Measurements from ENCODE around the gene PTOV1.

DNA sequence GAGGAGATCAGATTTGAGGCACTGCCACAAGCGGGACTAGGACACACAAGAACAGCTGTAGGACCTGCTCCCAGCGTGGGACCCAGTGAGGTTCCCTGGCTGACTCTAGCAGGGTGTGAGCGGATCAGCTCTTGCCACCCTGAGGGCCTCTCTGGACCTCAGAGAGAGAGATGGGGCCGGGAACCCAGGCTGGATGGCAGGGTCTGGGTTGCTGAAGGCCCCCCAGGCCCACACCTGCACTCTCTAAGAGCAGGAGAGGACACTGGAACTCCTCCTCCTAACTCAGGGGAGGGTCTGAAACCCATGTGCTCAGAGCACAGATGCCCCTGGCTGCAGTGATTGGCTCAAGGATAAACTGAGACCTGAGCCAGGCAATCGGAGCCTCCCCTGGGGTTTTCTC is 59.2 kb downstream of the PTOV1 start:
- TF ChIP-seq, protein P1, sequence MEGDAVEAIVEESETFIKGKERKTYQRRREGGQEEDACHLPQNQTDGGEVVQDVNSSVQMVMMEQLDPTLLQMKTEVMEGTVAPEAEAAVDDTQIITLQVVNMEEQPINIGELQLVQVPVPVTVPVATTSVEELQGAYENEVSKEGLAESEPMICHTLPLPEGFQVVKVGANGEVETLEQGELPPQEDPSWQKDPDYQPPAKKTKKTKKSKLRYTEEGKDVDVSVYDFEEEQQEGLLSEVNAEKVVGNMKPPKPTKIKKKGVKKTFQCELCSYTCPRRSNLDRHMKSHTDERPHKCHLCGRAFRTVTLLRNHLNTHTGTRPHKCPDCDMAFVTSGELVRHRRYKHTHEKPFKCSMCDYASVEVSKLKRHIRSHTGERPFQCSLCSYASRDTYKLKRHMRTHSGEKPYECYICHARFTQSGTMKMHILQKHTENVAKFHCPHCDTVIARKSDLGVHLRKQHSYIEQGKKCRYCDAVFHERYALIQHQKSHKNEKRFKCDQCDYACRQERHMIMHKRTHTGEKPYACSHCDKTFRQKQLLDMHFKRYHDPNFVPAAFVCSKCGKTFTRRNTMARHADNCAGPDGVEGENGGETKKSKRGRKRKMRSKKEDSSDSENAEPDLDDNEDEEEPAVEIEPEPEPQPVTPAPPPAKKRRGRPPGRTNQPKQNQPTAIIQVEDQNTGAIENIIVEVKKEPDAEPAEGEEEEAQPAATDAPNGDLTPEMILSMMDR (IDR thresholded peaks at IDR 0.05) = no peak
- TF ChIP-seq EZH2 (IDR thresholded peaks at IDR 0.05; ENCODE audit: borderline replicate concordance, insufficient read depth, low read depth, low read length, poor library complexity, severe bottlenecking) = no peak
